CD14-positive monocyte (primary cell): ENCODE data around the gene KCTD5. TPM values are rescaled to one million over a fixed set of nuclear protein-coding genes. Genes with fewer than 3 reads are reported as not detected.
"Not testable (repeated sequence)": the region's sequence is repeated elsewhere in the genome, so short reads cannot be mapped to it uniquely, and the experiment has no call there.

Source experiments
- DNase-seq, 3 donors: peaks; one replicate each; pipeline ENCODE4 v3.0.0-alpha.2; 2011 to 2022
- H2AFZ ChIP-seq: 2 replicates; pipeline ENCODE4 v1.6.0; 2012; ENCODE audit warnings: mild to moderate bottlenecking, low read depth, low read length, inconsistent platforms; ENCODE audit not compliant: insufficient read depth, poor library complexity, severe bottlenecking
- H3K27ac ChIP-seq, 2 donors: 1 replicate in 1 of 2; 2 replicates in 1 of 2; pipeline ENCODE4 v1.5.1; 2012 to 2013; ENCODE audit warnings: low read length in 2 of 2, control low read depth in 1 of 2, inconsistent platforms in 1 of 2, low read depth in 1 of 2, mild to moderate bottlenecking in 1 of 2
- H3K27me3 ChIP-seq, 2 donors: one replicate each; pipeline versions ENCODE4 v1.6.0 to v1.6.1; 2011 to 2013; ENCODE audit warnings: low read length in 2 of 2; ENCODE audit not compliant: control insufficient read depth in 2 of 2, insufficient read depth in 2 of 2
- H3K36me3 ChIP-seq, 2 donors: replicated peaks in 1 of 2; 1 replicate in 1 of 2; 2 replicates in 1 of 2; pipeline versions ENCODE4 v1.5.1 to v1.6.1; 2012 to 2013; ENCODE audit warnings: low read length in 2 of 2, control low read depth in 1 of 2, inconsistent platforms in 1 of 2, mild to moderate bottlenecking in 1 of 2; ENCODE audit not compliant: insufficient read depth in 2 of 2, control insufficient read depth in 1 of 2
- H3K4me1 ChIP-seq, 2 donors: 1 replicate in 1 of 2; 2 replicates in 1 of 2; pipeline versions ENCODE4 v1.5.1 to v1.6.1; 2012 to 2013; ENCODE audit warnings: low read length in 2 of 2, control low read depth in 1 of 2, inconsistent platforms in 1 of 2, mild to moderate bottlenecking in 1 of 2, moderate library complexity in 1 of 2; ENCODE audit not compliant: insufficient read depth in 2 of 2, control insufficient read depth in 1 of 2
- H3K4me2 ChIP-seq: replicated peaks from 2 replicates; pipeline ENCODE3; 2012; ENCODE audit warnings: low read length, moderate library complexity, mild to moderate bottlenecking; ENCODE audit not compliant: poor library complexity, severe bottlenecking; ENCODE audit errors: extremely low read depth
- H3K4me3 ChIP-seq, 3 experiments: fragments of 200-600 bp in 1 of 3; sonication (generic) in 1 of 3; replicated peaks in 1 of 3; 1 replicate in 2 of 3; 2 replicates in 1 of 3; pipeline ENCODE4 v1.5.1; 2011 to 2013; ENCODE audit warnings: low read length in 3 of 3, mild to moderate bottlenecking in 3 of 3, control low read depth in 2 of 3, low read depth in 2 of 3, inconsistent platforms in 1 of 3, moderate library complexity in 1 of 3
- H3K79me2 ChIP-seq: 2 replicates; pipeline ENCODE4 v1.6.0; 2012; ENCODE audit warnings: mild to moderate bottlenecking, control low read depth, inconsistent platforms, low read length, moderate library complexity; ENCODE audit not compliant: insufficient read depth
- H3K9ac ChIP-seq: 2 replicates; pipeline ENCODE4 v1.6.0; 2017; ENCODE audit warnings: low read length, mild to moderate bottlenecking; ENCODE audit not compliant: insufficient read depth, poor library complexity, severe bottlenecking
- H3K9me3 ChIP-seq, 2 donors: replicated peaks in 1 of 2; 1 replicate in 1 of 2; 2 replicates in 1 of 2; pipeline versions ENCODE4 v1.5.1 to v1.6.1; 2012 to 2013; ENCODE audit warnings: low read length in 2 of 2, control low read depth in 1 of 2; ENCODE audit not compliant: control insufficient read depth in 1 of 2, insufficient read depth in 1 of 2
- H4K20me1 ChIP-seq: 2 replicates; pipeline ENCODE4 v1.6.0; 2012; ENCODE audit warnings: mild to moderate bottlenecking, low read length, control low read depth, moderate library complexity; ENCODE audit not compliant: insufficient read depth
- H3K27ac Mint-ChIP-seq, 7 donors: one replicate each; pipeline ENCODE4 v1.8.0; 2020; ENCODE audit warnings: mild to moderate bottlenecking in 7 of 7, mixed read lengths in 7 of 7, moderate library complexity in 6 of 7, inconsistent platforms in 2 of 7
- H3K27me3 Mint-ChIP-seq, 3 donors: one replicate each; pipeline ENCODE4 v1.8.0; 2021 to 2022; ENCODE audit warnings: low read depth in 3 of 3, mild to moderate bottlenecking in 3 of 3, mixed read lengths in 3 of 3, moderate library complexity in 3 of 3, inconsistent platforms in 1 of 3
- H3K36me3 Mint-ChIP-seq, 2 donors: one replicate each; pipeline ENCODE4 v1.8.0; 2020; ENCODE audit warnings: mixed read lengths in 2 of 2, inconsistent platforms in 1 of 2, mild to moderate bottlenecking in 1 of 2
- H3K4me1 Mint-ChIP-seq: one replicate; pipeline ENCODE4 v1.8.0; 2020; ENCODE audit warnings: mild to moderate bottlenecking, mixed read lengths
- H3K4me3 Mint-ChIP-seq, 2 donors: one replicate each; pipeline ENCODE4 v1.8.0; 2020; ENCODE audit warnings: mild to moderate bottlenecking in 2 of 2, mixed read lengths in 2 of 2, moderate library complexity in 1 of 2
- H3K9me3 Mint-ChIP-seq, 7 donors: one replicate each; pipeline ENCODE4 v1.8.0; 2020 to 2022; ENCODE audit warnings: mixed read lengths in 7 of 7, mild to moderate bottlenecking in 6 of 7, moderate library complexity in 6 of 7, inconsistent platforms in 2 of 7
- CTCF ChIP-seq: fragments of 200-600 bp; IDR thresholded peaks from one replicate; pipeline ENCODE4 v1.8.0; 2022; ENCODE audit warnings: antibody characterized with exemption, mild to moderate bottlenecking
- WGBS: methylation state at CpG from one replicate; pipeline ENCODE4 v1.1.5; 2013; ENCODE audit warnings: missing lambda C conversion rate; ENCODE audit not compliant: insufficient coverage; 5-methylcytosine and 5-hydroxymethylcytosine counted together
- intact Hi-C, 2 donors: fragments of 100-400 bp; cut with micrococcal nuclease; formaldehyde crosslinking; loops; one replicate each; pipeline versions ENCODE4 v1.15.0 to v1.15.1; 2023
- polyA plus RNA-seq, 3 donors: library from polyadenylated mRNA; depleted of rRNA in 1 of 3; unstranded in 2 of 3; stranded (reverse) in 1 of 3; fragments of 300-500 nt in 2 of 3; fragments of >200 nt in 1 of 3; fragmentation: Illumina TruSeq in 2 of 3; gene quantifications; 1 replicate in 2 of 3; 2 replicates in 1 of 3; pipeline ENCODE4 v1.2.3, GENCODE V29; 2012 to 2021

The KCTD5 gene
- polyA plus RNA-seq, 3 donors, result 16.0 to 23.1 (median 21.0) TPM

GRCh38 chr16:2692948-2693651, 10.8 kb downstream of the KCTD5 start:
- no peak overlapping the region for H3K4me2 ChIP-seq
- H3K27me3 ChIP-seq, result no peaks in the 10 kb centered on the region
- peaks cover 44 to 48% of the 10 kb centered on the region in 2 donors for H3K36me3 ChIP-seq
- Mint-ChIP-seq H3K4me1 (peaks cover 15% of the 10 kb centered on the region), H3K4me3 (no peak overlapping the region), H3K27me3 (no peaks in the 10 kb centered on the region), H3K9me3 (peaks cover 0 to 2% (median 0%) of the 10 kb centered on the region in 7 donors), H3K36me3 (peaks cover 29 to 46% of the 10 kb centered on the region in 2 donors), H3K27ac (peak overlapping the region in 1 of 7 donors; percentile 54)
- intact Hi-C loops, result no loop called here
- TF ChIP-seq CTCF, result no peak
- H3K9me3 ChIP-seq, result no peaks in the 10 kb centered on the region
- DNase-seq, result no peak
- peaks cover 48% of the 10 kb centered on the region for H3K79me2 ChIP-seq
- peaks cover 7 to 8% of the 10 kb centered on the region in 2 donors for H3K4me1 ChIP-seq
- no peak overlapping the region for H3K4me3 ChIP-seq
- H3K27ac ChIP-seq, result no peak overlapping the region
- peaks cover 62% of the 10 kb centered on the region for H4K20me1 ChIP-seq
- no peak overlapping the region for H3K9ac ChIP-seq
- no peak overlapping the region for H2AFZ ChIP-seq
- 91% methylated on average over 14 of the region's 24 CpGs for WGBS

GRCh38 chr16:2696601-2697250, 14.4 kb downstream of the KCTD5 start:
- H3K27ac ChIP-seq, H3K4me1 ChIP-seq, H3K9me3 ChIP-seq, H3K4me3 Mint-ChIP-seq, H3K4me3 ChIP-seq, H3K27me3 Mint-ChIP-seq, intact Hi-C loops, H3K4me1 Mint-ChIP-seq, DNase-seq, H3K9me3 Mint-ChIP-seq, H3K27me3 ChIP-seq, H3K4me2 ChIP-seq, H2AFZ ChIP-seq, H3K9ac ChIP-seq: not testable (repeated sequence)
- Mint-ChIP-seq H3K36me3 (peaks cover 46 to 61% of the 10 kb centered on the region in 2 donors), H3K27ac (peak overlapping the region in 1 of 7 donors; percentile 42)
- WGBS, result 99% methylated on average over 26 of the region's 37 CpGs
- H3K79me2 ChIP-seq, result peaks cover 25% of the 10 kb centered on the region
- H4K20me1 ChIP-seq, result peaks cover 72% of the 10 kb centered on the region
- peaks cover 62 to 66% of the 10 kb centered on the region in 2 donors for H3K36me3 ChIP-seq
